A673 (cell line): ENCODE measurements around the gene CAV3. TPM values are rescaled to one million over a fixed set of nuclear protein-coding genes. Genes with fewer than 3 reads are reported as not detected.

Source experiments
- BruUV-seq: library from RNA; stranded (reverse); fragments of 400-500 nt; replicated peaks from 2 replicates; lab custom pipeline; 2021; lab: Mats Ljungman, UMichigan
- CTCF ChIA-PET: fragments of 300-600 bp; sonication (Branson Sonifier 250); formaldehyde crosslinking; loops from one replicate; lab custom pipeline; 2022; ENCODE audit warnings: antibody characterized with exemption; lab: Charles Lee
- POLR2A ChIA-PET: fragments of 300-600 bp; sonication (Branson Sonifier 250); formaldehyde crosslinking; loops from one replicate; lab custom pipeline; 2022; ENCODE audit warnings: antibody characterized with exemption; ENCODE audit not compliant: low non-redundant PET; lab: Charles Lee
- DNase-seq: peaks from one replicate; pipeline ENCODE4 v3.0.0-alpha.2; 2015; ENCODE audit warnings: low spot score
- H3K27ac ChIP-seq: fragments of 200-600 bp; sonication (generic); 2 replicates; pipeline ENCODE4 v1.5.1; 2016; ENCODE audit warnings: mixed run types, low read depth, mild to moderate bottlenecking, mixed read lengths, antibody characterized with exemption, low read length; ENCODE audit not compliant: poor library complexity, severe bottlenecking
- H3K27me3 ChIP-seq: fragments of 200-600 bp; sonication (generic); replicated peaks from 2 replicates; pipeline ENCODE4 v1.6.1; 2017; ENCODE audit warnings: mixed run types, low read depth, mild to moderate bottlenecking, mixed read lengths, antibody characterized with exemption, low read length; ENCODE audit not compliant: insufficient read depth, poor library complexity
- H3K36me3 ChIP-seq: fragments of 200-600 bp; sonication (generic); 2 replicates; pipeline ENCODE4 v1.6.1; 2016; ENCODE audit warnings: mixed run types, mild to moderate bottlenecking, mixed read lengths, antibody characterized with exemption, low read length; ENCODE audit not compliant: insufficient read depth, poor library complexity, severe bottlenecking
- H3K4me1 ChIP-seq: fragments of 200-600 bp; sonication (generic); 2 replicates; pipeline ENCODE4 v1.6.1; 2017; ENCODE audit warnings: mixed run types, mild to moderate bottlenecking, mixed read lengths, antibody characterized with exemption, low read length; ENCODE audit not compliant: insufficient read depth, poor library complexity, severe bottlenecking
- H3K4me3 ChIP-seq: fragments of 200-600 bp; sonication (generic); 2 replicates; pipeline ENCODE4 v1.5.1; 2016; ENCODE audit warnings: low read depth, mixed run types, mild to moderate bottlenecking, mixed read lengths, low read length; ENCODE audit not compliant: poor library complexity, severe bottlenecking
- H3K9me3 ChIP-seq: fragments of 200-600 bp; sonication (generic); 2 replicates; pipeline ENCODE4 v1.6.1; 2016; ENCODE audit warnings: mixed run types, low read depth, mild to moderate bottlenecking, mixed read lengths, antibody characterized with exemption, low read length; ENCODE audit not compliant: poor library complexity, severe bottlenecking
- EZH2 ChIP-seq: fragments of 200-600 bp; sonication (generic); IDR thresholded peaks from 2 replicates; pipeline ENCODE4 v1.6.1; 2017; ENCODE audit warnings: borderline replicate concordance, low read depth, mild to moderate bottlenecking, mixed read lengths, antibody characterized with exemption, low read length; ENCODE audit not compliant: poor library complexity, severe bottlenecking
- intact Hi-C: fragments of 100-400 bp; cut with micrococcal nuclease; formaldehyde crosslinking; loops from one replicate; pipeline ENCODE4 v1.10.0; 2022; ENCODE audit not compliant: unreplicated experiment
- total RNA-seq: library from RNA; stranded (reverse); gene quantifications from 2 replicates; pipeline ENCODE4 v1.2.3, GENCODE V29; 2021
- TF ChIP-seq, protein P1 (sequence below): fragments of 300-800, 200-600 bp; sonication (generic); conservative IDR thresholded peaks from 2 replicates; pipeline ENCODE4 v1.5.1; 2017; ENCODE audit warnings: low read depth, mild to moderate bottlenecking, antibody characterized with exemption, low read length, moderate library complexity, mixed read lengths

Gene CAV3
- total RNA-seq, 1 experiment from 2014 or later = not detected

- Histone ChIP-seq H3K9me3 (no peaks in the 10 kb centered on the region), H3K4me1 (no peaks in the 10 kb centered on the region), H3K27ac (no peak overlapping the region), H3K36me3 (no peaks in the 10 kb centered on the region), H3K27me3 (no peaks in the 10 kb centered on the region), H3K4me3 (no peak overlapping the region)
- POLR2A ChIA-PET = no interaction called here
- DNase-seq = no peak
- BruUV-seq = no TSS peak
- TF ChIP-seq, protein P1, sequence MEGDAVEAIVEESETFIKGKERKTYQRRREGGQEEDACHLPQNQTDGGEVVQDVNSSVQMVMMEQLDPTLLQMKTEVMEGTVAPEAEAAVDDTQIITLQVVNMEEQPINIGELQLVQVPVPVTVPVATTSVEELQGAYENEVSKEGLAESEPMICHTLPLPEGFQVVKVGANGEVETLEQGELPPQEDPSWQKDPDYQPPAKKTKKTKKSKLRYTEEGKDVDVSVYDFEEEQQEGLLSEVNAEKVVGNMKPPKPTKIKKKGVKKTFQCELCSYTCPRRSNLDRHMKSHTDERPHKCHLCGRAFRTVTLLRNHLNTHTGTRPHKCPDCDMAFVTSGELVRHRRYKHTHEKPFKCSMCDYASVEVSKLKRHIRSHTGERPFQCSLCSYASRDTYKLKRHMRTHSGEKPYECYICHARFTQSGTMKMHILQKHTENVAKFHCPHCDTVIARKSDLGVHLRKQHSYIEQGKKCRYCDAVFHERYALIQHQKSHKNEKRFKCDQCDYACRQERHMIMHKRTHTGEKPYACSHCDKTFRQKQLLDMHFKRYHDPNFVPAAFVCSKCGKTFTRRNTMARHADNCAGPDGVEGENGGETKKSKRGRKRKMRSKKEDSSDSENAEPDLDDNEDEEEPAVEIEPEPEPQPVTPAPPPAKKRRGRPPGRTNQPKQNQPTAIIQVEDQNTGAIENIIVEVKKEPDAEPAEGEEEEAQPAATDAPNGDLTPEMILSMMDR = no peak
- no peak for TF ChIP-seq EZH2
- intact Hi-C loops = no loop called here
- CTCF ChIA-PET = no interaction called here
Observed at GRCh38 chr3:8738639-8739038, 5.0 kb downstream of the CAV3 start.

DNA sequence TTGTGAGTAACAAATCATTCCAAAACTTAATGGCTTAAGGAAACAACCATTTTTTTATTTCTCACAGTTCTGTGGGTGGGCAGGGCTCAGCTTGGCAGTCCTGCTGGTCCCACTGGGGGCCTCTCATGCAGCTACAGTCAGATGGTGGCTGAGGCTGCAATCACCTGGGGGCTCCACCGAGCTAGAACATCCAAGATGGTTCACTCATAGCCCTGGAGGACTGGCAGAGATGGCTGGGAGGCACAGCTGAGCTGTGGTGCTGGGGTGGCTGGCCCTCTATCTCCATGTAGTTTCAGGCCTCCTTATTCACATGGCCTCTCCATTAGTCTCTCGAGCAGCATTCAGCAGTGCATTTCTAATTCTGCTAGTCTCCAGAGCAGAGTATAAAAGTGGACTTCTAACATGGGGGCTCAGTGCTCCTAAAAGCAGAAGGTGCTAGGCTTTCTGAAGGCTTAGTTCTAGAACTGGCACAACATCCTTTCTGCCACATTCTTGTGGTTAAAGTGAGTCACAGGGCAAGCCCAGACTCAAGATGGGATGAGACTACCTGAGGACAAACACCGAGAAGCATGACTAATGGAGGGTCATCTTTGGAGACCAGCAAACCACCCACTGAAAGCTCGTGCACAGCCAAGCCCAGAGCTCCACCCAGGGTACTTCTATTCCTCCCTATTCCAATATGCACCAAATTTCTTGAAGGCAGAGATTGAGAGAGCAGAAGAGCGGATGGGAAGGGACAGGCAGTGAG lies 6.3 kb downstream of the CAV3 start:
- H3K36me3 ChIP-seq = no peaks in the 10 kb centered on the region
- ChIA-PET CTCF (no interaction called here), POLR2A (no interaction called here)
- intact Hi-C loops = no loop called here
- TF ChIP-seq, protein P1 = no peak
- TF ChIP-seq EZH2 = no peak
- no peaks in the 10 kb centered on the region for H3K27me3 ChIP-seq
- no peaks in the 10 kb centered on the region for H3K9me3 ChIP-seq
- DNase-seq = no peak
- H3K4me3 ChIP-seq = no peak overlapping the region
- no TSS peak for BruUV-seq
- H3K27ac ChIP-seq = no peak overlapping the region
- H3K4me1 ChIP-seq = no peaks in the 10 kb centered on the region

GRCh38 chr3:8741581-8742261 lies 8.1 kb downstream of the CAV3 start:
- intact Hi-C loops = no loop called here
- POLR2A ChIA-PET = no interaction called here
- BruUV-seq = no TSS peak
- no peak overlapping the region for H3K27ac ChIP-seq
- H3K4me3 ChIP-seq = no peak overlapping the region
- H3K27me3 ChIP-seq = no peaks in the 10 kb centered on the region
- CTCF ChIA-PET = no interaction called here
- H3K4me1 ChIP-seq = no peaks in the 10 kb centered on the region
- DNase-seq = peak; percentile 53
- no peaks in the 10 kb centered on the region for H3K36me3 ChIP-seq
- H3K9me3 ChIP-seq = no peaks in the 10 kb centered on the region
- TF ChIP-seq, protein P1 = no peak
- TF ChIP-seq EZH2 = no peak
